HuH-7 (cell line): ENCODE data around the gene ARHGAP11A.

Experiments used
- DNase-seq: peaks from one replicate; pipeline ENCODE4 v3.0.0; 2011; ENCODE audit warnings: low spot score

Gene ARHGAP11A

DNA sequence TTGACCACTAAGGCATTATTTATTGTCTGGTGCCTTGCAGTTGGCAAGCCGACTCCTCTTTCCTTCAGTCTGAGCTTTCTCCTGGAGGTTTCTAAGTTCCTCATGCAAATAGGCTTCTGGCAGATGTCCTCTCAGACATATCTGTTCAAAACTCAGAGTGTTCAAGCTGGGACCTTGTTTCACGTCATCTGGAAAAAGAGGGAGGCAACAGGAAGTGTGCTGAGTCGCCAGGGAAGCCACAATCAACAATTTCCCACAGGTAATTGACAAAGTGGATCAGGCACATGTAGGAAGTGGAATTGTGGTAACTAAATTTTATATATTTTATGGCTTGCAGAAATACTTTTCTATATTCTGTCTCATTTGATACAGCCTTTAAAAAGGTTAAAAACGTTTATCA lies 40.8 kb downstream of the ARHGAP11A start:
- no peak for DNase-seq

DNA sequence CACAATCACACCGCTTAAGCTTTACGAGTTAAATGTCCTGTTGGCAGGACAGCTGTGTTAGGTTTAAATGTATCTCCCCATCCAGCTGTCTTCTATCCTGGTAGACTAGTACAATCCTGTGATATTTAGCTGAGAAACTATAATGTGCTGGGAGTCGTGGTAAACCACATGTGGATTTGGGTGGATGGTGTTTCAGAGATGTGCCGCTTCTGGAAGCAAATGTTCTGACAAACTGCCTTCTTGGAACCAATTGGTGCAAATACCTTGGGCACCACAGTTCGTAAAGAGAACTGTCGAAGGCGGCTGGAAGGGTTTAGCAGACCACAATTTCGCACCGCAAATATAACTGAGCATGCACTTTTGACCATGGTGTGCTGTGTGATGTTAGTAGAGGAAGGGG lies 41.2 kb downstream of the ARHGAP11A start:
- no peak for DNase-seq

DNA sequence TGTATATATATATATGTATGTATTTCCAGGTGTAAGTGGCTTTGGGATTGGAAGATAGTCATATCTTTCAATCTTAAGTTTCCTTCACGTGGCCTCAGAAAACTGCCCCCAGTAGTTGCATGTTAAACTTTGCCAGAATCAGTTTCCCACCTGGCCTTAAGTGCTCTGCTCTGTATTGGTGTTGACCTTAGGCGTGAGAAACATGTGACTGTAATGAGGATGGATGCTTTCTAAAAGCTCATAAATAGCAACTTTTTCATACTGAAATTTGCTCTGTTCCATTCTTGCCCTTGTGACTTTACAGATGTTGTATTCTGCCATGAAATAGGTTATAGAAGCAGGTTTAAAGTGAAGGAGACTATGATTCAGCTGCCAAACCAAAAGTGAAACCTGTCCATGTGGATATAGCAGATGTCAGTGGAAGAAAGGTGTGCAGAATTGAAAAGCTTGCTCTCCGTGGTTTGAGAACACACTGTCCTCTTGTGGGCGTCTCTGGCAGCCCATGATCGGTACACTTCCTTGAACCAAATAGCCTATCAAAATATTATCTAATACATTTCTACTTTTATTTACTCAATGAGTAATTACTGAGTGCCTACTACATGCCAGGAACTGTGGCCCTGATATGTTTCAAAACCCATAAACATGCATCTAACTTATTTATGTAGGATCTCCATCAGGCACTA lies 42.0 kb downstream of the ARHGAP11A start:
- no peak for DNase-seq

DNA sequence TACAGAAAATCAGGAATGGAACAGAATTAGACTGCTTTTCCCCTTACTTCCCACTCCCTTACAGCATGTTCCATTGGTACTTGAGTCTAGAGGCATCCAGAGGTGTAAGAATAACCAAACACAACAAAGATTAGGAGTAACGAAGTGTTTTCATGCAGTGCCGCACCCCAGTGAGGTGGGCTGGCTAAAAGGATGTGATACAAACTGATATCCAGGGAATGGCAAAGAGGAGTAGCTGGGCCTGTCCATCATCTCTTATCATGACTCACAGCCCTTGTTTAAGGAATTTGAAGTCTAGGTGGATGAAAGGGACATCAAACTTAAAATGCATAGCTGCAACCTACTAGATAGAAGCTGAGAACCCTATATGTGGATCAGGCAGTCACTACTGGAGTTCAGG lies 42.6 kb downstream of the ARHGAP11A start:
- no peak for DNase-seq

DNA sequence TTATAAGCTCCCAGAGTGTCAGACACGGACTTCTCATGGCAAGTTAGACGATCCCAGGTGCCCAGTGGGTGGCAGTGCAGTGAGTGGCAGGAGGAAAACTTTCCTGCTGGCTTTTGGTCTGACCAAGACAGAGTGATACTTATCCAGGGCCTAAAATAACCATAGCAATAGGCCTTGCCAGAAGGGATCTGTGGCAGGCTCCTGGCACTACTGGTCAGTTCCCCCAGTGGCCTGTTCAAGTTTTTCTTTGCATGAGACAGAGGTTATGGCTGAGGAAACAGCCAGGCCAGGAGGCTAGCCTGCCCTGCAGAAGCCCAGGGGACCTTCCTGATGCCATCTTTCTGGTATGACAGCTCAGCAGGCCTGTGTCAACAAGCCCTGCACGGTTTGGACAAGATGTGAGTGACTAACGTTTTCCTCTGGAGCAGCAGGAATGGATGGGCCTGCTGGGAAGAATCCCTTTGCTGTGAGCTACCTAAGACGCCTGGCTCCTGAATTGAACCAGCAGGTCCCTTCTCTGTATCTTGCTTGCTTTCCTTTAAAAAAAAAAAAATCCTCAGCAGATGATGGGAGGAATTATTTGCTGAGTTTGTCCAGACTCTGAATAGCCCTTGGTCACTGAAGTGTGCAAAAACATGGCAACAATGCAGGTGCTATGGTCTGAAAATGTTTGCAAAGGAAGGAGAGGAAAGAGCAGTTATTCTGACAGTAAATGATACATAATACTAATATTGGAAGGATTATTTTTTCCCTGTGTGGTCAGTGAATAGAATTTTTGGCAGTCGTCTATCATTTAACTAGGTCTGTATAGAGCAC lies 44.2 kb downstream of the ARHGAP11A start:
- DNase-seq, result no peak

DNA sequence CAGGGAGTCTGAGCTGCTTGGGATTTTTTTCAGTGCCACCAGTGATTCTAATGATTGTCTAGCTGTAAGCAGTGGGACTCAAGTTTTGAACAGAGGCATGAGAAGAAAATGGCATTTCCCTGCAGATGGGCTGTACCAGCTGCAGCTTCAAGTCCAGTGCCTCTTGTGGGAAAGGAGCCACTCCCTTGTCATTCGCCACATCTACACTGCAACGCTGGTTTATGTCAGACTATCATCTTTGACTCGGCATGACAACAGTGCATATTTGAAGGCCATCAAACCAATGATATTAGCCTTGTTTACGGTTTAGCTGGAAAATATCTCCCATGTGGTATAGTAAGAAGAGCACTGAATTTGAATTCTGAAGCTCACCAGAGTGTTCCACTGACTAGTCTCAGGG lies 48.4 kb downstream of the ARHGAP11A start:
- no peak for DNase-seq

DNA sequence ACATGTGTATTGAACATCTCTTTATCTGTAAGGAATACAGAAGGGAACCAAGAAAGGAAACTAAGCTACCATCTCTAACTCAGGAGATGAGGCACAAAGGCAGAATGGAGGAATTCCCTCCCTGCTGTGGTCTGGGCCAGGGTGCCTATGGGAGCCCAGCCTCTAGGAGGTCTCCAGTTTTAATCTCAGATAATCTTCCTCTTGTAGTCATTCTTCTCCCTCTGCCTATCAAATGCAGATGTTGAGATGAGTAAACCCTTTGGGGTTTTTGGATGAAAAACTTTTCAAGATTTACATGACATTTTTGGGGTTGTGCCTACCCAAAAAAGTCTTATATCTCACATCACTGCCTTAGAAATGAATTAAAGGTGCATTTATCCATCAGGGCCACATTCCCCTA lies 49.5 kb downstream of the ARHGAP11A start:
- DNase-seq, result no peak

DNA sequence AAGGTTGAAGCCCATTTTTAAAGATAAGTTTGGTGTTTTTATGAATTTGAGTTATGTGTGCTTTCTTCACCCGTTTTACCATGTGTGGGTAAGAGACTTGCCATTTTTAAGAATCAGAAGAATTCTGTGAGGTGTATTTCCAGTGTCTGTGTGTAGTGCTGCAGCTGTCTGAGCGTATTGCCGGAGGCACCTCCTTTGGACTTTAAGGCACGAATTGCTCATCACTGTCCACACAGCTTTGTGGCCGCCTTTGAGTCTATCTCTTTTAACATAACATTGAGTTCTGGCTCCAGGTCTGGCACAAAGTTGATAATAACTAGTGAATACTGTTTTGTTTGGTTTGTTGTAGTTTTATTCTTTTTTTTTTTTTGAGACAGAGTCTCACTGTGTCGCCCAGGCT lies 52.0 kb downstream of the ARHGAP11A start:
- no peak for DNase-seq

DNA sequence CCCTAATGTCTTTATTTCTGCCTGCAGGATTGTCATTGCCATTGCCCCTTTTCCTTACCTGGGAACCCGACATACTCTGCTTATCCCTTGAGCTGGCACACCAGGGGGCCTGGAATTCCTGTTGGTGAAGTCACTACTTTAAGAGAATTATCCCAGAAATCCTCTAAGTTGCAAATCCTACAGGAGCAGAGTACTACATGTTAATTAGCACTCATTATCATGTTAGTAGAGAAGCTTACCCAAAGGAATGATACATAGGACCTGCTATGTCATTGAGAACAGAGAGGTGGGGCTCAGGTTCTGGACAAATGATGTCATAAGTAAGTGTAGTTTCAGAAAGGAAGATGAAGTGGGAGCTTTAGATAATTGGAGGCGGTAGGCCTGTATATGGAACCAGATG lies 53.6 kb downstream of the ARHGAP11A start:
- DNase-seq, result no peak

DNA sequence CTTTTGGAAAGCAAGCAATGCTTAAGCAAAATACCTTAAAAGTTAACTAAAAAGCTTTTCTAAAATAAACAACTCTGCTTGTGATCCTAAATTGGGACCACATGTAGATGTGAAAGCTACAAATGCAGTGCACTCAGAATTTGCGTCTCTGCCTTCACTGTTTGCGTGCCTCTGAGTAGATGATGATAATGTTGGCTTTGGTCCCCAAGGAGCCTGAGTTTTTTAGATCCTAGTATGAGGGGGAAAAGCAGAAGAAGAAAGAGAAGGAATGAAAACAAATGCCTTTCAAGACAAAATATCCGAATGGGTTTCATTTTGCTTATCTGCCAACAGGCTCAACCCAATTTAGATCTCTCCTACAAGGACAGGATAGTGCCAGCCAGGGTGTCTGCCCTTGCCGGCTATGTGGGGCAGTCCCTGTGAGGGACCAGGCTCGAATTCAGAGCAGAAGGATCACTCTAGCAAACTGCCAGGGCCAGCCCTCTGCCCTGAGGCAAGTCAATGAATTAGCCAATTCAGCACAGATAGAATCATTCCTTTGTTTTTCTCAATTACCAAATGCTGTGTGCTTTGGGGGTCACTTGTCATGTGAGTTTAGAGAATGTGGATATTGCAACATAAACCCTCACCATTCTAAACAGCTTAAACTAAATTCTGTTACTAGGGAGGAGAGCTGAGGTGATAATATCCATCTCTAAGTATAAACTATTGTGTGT lies 54.8 kb downstream of the ARHGAP11A start:
- DNase-seq, result peak; percentile 17

DNA sequence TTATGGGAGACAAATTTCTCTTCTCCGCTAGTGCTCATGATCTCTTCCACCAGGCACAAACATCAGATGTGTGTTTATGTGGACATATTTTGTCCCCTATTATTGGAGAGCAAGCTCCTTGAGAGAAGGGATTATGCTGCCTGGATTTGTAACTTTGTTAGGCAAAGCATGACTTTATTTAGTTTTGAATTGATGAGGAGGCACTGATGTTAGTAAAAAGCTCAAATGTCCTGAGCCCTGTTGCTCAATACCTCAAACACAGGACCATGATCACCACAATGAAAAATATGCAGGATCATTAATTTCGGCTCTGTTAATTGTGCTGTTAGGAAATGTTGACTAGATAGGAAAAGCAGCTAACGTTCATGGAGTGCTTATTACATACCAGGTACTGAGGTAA lies 55.3 kb downstream of the ARHGAP11A start:
- DNase-seq, result no peak

DNA sequence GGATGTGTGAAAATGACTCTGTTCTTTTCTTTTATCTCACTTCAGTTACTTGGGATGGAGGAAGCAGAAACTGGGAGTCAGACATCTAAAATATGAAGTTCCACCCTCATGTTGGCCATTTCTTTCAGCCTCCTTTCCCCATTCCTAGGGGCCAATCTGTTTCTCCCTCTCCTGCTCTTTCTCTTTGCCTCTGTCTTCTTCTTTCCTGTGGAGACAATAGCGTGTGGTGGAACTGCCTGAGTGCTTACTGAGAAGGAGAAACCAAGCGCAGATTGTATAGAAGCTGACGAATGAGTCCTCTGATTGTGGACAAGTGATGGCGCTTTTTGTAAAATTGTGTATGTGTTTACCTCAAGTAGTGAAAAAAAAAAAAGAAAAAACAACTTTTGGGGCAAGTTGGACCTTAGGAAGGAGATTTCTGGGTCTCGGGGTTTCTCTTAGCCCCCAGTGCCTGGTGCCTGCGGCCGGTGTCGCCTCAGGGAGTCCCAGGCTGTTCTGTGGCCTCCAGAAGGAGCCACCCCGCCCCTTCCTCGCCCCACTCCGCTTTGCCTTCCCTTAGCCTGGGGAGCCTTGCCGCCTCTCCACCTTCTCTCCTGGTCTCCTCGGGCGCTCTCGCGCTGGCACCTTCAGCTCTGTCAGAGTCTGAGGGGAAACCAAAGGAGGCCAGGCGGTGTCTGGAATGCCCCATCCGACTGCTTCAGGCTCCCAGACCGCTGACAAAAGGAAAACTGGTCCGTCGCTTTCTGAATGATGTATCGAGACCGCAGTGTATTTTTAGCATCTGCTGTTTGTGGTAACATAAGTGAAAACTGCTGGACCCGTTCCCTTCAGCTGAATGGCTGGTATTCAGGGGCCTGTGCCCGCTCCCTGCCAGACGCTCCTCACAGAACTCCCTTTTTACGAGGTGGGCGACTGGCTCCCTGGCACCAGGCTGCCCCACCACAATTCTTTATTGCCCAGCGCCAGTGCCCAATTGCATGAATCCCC lies 56.3 kb downstream of the ARHGAP11A start:
- no peak for DNase-seq

DNA sequence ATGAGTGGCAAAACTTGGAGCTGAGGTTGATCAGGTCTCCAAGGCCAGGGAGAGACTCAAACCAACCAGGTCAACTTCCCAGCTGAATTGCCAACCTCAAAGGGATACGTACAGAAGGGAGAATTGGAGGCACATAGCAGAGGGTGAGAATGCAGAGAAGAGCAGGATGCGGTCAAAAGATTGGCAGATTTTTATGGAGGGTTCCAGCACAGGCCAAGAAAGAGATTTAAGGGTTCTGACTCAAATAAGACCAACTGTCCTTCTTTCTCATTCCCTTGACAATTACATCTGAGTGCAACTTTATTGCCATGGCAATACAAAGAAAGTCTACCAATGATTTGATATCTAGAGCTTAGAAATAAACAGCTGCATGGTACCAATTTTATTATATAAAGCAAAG lies 59.4 kb downstream of the ARHGAP11A start:
- no peak for DNase-seq

DNA sequence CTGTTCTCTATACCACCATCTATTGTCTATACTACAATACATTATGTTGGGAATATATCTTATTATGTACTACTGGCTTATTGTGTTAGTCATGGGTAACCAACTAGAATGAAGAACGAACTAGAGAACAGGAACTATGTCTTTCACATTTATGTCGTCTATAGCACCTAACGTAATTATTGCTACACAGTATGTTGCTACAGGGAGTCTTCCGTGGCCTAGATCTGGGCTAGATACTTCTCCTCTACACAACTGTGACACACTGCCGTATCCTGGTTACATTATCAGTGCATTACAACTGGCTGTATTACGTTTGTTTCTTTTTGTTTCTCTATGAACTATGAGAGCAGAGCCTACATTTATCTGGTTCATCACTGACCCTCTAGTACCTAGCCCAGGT lies 60.2 kb downstream of the ARHGAP11A start:
- no peak for DNase-seq

DNA sequence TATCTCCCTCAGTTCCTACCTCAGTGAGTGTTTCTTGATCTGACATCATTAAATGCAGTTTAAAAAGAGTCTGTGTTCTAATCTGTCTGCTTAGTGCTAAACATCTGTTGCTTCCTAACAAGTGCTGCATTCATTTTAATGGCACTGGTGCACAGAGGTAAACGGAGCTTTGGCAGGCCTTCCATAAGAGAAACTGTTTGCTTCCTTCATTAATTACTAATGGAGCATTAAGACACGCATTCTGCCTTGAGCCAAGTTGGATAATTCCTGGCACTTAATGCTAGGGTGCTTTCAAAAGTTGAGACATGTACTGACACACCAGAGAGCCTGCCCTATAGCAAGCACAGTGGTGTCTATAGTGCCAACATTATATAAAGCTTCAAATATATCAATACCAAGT lies 60.9 kb downstream of the ARHGAP11A start:
- DNase-seq, result no peak

DNA sequence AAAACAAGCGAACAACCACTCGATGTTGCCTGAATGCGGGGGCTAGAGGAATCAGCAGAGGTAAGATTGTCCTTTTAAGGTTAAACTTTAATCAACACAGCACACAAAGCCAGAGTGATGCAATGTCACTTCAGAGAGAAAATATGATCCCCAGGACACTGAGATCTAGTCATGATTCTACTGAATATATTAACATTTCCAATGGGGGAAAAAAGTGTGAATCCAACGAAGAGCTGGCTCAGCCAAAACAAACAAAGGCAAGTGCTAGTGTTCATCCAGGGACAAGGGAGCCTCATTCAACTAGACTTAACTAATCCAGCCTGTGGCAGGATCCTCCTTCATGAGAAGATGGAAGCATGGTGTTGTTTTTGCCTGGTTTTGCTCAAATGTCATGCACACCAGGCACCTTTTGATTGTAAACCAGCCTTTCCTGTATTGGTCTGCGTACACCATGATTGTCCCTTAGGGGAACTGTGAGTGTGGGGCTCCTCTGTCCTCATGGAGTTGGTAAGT lies 62.0 kb downstream of the ARHGAP11A start:
- DNase-seq, result peak; percentile 47

DNA sequence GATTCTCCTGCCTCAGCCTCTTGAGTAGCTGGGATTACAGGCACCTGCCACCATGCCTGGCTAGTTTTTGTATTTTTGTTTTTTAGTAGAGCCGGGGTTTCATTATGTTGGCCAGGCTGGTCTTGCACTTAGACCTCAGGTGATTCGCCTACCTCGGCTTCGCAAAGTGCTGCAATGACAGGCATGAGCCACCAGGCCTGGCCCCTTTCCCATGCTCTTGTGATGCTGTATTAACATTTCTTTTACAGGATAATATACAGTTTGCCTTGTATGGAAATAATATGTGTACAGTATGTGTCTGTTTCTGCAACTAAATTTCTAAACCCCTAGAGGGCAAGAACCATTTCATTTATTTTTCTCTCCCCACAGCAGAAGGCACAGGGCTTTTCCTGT lies 64.0 kb downstream of the ARHGAP11A start:
- no peak for DNase-seq

DNA sequence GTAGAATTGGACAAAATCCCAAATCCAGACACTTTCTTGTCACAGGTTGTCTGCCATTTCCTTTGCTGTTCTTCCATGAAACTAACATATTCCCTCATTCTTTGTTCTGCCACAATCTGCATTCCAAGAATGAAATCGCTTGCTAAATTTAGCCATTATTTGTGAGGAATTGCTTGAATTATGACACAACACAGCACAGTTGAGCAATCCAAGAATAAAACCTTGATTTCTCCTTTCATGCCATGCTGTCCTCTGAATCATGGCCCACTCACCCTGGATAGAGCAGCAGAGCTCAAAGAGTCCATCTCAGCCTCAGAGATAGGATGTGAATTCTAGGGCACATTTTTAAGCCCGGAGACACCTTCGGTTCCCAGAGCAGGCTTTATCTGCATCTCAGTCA lies 67.3 kb downstream of the ARHGAP11A start:
- DNase-seq, result no peak

DNA sequence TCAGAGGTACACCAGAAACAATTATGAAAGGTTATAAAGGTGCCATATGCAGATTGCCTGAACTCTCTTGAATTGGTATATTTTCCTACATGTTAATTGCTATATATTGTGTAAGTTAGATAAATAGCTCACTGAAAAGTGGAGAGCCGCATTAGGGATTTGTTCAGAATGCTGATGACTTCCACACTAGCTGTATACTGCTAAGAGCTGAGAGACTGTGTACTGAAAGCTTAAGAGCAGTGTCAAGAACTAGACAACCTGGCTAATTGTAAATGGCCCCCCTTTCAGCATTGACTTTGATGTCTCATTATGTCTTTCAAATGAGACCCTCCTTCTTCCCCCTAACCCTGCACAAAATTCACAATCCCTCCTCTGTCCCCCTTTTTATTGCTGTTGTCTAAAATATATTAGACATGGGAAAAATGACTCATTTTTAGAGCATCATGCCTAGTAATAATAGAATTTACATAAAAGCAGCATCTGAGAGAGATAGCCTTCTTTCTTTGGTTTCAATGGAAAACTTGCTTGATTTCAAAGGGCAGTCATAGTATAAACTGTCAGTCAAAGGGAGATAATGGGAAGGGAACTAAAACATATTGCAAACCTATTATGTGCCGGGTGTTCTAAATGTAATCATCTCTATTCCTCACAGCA lies 67.8 kb downstream of the ARHGAP11A start:
- no peak for DNase-seq

DNA sequence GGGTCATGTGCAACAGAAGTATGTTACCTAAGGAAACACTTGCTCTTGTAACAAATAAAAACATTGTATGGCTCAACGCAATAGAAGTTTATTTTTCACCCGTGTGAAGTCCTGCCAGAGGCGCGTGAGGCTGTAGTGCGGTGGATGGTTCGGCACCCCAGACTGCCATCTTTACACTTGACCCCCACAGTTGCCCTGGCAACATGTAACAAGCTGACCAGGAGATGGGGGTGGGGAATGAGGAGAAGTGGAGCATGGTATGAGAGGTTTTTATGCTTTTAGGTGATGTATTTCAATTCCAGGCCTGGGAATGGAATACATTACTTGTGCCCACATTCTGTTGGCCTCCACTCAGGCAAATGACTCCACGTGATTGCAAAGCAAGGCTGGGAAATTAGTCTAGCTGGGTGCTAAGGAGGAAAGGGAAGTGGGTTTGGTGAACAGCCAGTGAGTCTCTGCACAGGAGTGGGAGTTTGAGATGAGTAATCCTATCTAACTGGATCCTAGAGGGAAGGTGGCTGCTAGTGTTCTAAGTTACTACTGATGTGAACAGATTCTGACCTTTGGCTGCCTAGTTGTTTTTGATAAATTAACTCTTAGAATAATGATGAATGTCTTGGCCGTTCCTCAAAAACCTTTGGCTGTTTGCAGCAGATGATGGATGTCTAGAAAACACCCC lies 68.7 kb downstream of the ARHGAP11A start:
- DNase-seq, result no peak

DNA sequence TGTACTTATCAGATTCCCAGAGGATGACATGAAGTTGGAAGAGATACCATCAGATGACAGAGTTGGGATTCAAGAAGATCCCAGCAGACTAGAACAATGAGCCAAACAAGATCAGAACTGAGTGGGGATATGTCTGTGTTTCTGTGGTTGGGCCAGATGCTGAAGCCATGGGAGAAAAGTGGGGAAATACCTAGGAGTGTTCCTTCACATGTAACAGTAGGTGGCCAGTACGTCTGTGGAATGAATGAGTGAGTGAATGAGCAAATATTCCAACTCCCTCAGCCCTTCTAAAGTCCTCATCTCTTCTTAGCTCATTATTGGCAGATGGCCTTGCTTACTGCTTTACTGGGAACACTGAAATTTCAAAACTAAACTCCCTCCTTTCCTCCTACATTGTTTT lies 70.3 kb downstream of the ARHGAP11A start:
- no peak for DNase-seq
